SK-MEL-5 (cell line): ENCODE data around the gene CREM. TPM values are rescaled to one million over a fixed set of nuclear protein-coding genes. Genes with fewer than 3 reads are reported as not detected.

Experiments
- DNase-seq: peaks from one replicate; pipeline ENCODE4 v3.0.0-alpha.2; 2016; ENCODE audit warnings: low read depth, low spot score
- in situ Hi-C: cut with HindIII; loops from 2 replicates; pipeline ENCODE4 v1.10.0; 2016; ENCODE audit warnings: low sequenced_read_pairs, high pct_unique_total_duplicates, low pct_unique_long_range_greater_than_20kb
- total RNA-seq: library from RNA; depleted of rRNA; stranded (reverse); fragments of >200 nt; shearing (Covaris generic); gene quantifications from 2 replicates; pipeline ENCODE4 v1.2.3, GENCODE V29; 2014

The CREM gene
- total RNA-seq, 1 experiment from 2014 or later: 344 TPM

- in situ Hi-C loops: no loop called here
- DNase-seq: no peak
Observed at GRCh38 chr10:35182631-35183510, 56.2 kb downstream of the CREM start.

- in situ Hi-C loops: no loop called here
- DNase-seq: no peak
Observed at GRCh38 chr10:35184527-35185171, 58.0 kb downstream of the CREM start.

- DNase-seq: no peak
- in situ Hi-C loops: no loop called here
Observed at GRCh38 chr10:35185260-35186034, 58.8 kb downstream of the CREM start.

GRCh38 chr10:35188954-35189353 is 62.3 kb downstream of the CREM start:
- no peak for DNase-seq

GRCh38 chr10:35191523-35191922 is 64.9 kb downstream of the CREM start:
- DNase-seq: peak; percentile 16
- in situ Hi-C loops: no loop called here

More at GRCh38 chr10:35188954-35189353, 62.3 kb downstream of the CREM start:
- in situ Hi-C loops: no loop called here

GRCh38 chr10:35192645-35193249 is 66.1 kb downstream of the CREM start:
- in situ Hi-C loops: no loop called here
- peak; percentile 20 for DNase-seq

- in situ Hi-C loops: no loop called here
- no peak for DNase-seq
Observed at GRCh38 chr10:35194471-35194870, 67.8 kb downstream of the CREM start.

GRCh38 chr10:35194906-35195305 is 68.3 kb downstream of the CREM start:
- in situ Hi-C loops: no loop called here
- peak; percentile 79 for DNase-seq

GRCh38 chr10:35195361-35196306 is 69.0 kb downstream of the CREM start:
- peak; percentile 98 for DNase-seq
- in situ Hi-C loops: no loop called here

- no peak for DNase-seq
- in situ Hi-C loops: no loop called here
Observed at GRCh38 chr10:35200487-35200886, 73.8 kb downstream of the CREM start.

GRCh38 chr10:35201234-35201633 is 74.6 kb downstream of the CREM start:
- in situ Hi-C loops: no loop called here
- no peak for DNase-seq

- in situ Hi-C loops: no loop called here
- DNase-seq: no peak
Observed at GRCh38 chr10:35202050-35202449, 75.4 kb downstream of the CREM start.

GRCh38 chr10:35203745-35204144 is 77.1 kb downstream of the CREM start:
- in situ Hi-C loops: no loop called here
- DNase-seq: no peak

GRCh38 chr10:35204650-35205319 is 78.1 kb downstream of the CREM start:
- DNase-seq: no peak
- in situ Hi-C loops: no loop called here

- in situ Hi-C loops: no loop called here
- no peak for DNase-seq
Observed at GRCh38 chr10:35206274-35206673, 79.6 kb downstream of the CREM start.

GRCh38 chr10:35208536-35208935 is 81.9 kb downstream of the CREM start:
- in situ Hi-C loops: no loop called here
- peak; percentile 37 for DNase-seq
